H1 (cell line): ENCODE results near the gene RBM15. TPM values are rescaled to one million over a fixed set of nuclear protein-coding genes. Genes with fewer than 3 reads are reported as not detected.

ENCODE experiments used
- ATF2 ChIP-seq: IDR thresholded peaks from 2 replicates; pipeline ENCODE4 v1.6.1; 2012; ENCODE audit warnings: low read length, inconsistent platforms
- POLR2A ChIP-seq, 2 experiments: IDR thresholded peaks; 1 replicate in 1 of 2; 2 replicates in 1 of 2; pipeline ENCODE4 v1.6.1; 2011; ENCODE audit warnings: low read depth in 2 of 2, low read length in 2 of 2, mild to moderate bottlenecking in 2 of 2; ENCODE audit errors: control extremely low read depth in 1 of 2
- RNF2 ChIP-seq: fragments of 200-900, 300-1000 bp; sonication (generic); IDR thresholded peaks from 2 replicates; pipeline ENCODE4 v1.7.1; 2016; ENCODE audit warnings: borderline replicate concordance, low read depth, mild to moderate bottlenecking, antibody characterized with exemption, low read length; ENCODE audit not compliant: poor library complexity, severe bottlenecking; ENCODE audit errors: missing control alignments
- SP1 ChIP-seq: IDR thresholded peaks from 2 replicates; pipeline ENCODE4 v1.6.1; 2011; ENCODE audit warnings: low read depth, low read length
- TBP ChIP-seq: IDR thresholded peaks from 2 replicates; pipeline ENCODE4 v1.6.1; 2011; ENCODE audit warnings: low read depth, low read length, improper control_type of control experiment
- TCF12 ChIP-seq: IDR thresholded peaks from 2 replicates; pipeline ENCODE4 v1.6.1; 2011; ENCODE audit warnings: low read depth, mild to moderate bottlenecking, low read length
- polyA plus RNA-seq, 7 experiments: library from polyadenylated mRNA; depleted of rRNA in 3 of 7; stranded (reverse) in 5 of 7; unstranded in 2 of 7; fragments of >200 nt in 5 of 7; fragments of 200-250 nt in 2 of 7; gene quantifications; 1 replicate in 5 of 7; 2 replicates in 1 of 7; 4 replicates in 1 of 7; pipeline versions ENCODE4 v1.2.1 to v1.2.3, GENCODE V29; 2011 to 2013; ENCODE audit warnings: missing spikeins in 2 of 7, mixed read lengths in 2 of 7
- total RNA-seq: library from RNA; stranded (reverse); fragmentation: NEBNext Ultra II Directional; extraction: Animal tissue kit (Norgen Biotek cat#: 25700); gene quantifications from 2 replicates; pipeline ENCODE4 v1.2.1, GENCODE V29; 2021

Gene RBM15
- total and polyA plus RNA-seq, 2 of the 8 experiments (the other 6 are each of a cell fraction or from before 2014, with no cell fraction given), result 13.5 to 44.9 TPM

- TF ChIP-seq ATF2 (no peak), POLR2A (IDR thresholded peaks at IDR 0.05; ENCODE audit: control extremely low read depth in 1 of 2, low read depth in 2 of 2, low read length in 2 of 2) (no peak), SP1 (no peak), TCF12 (no peak), RNF2 (no peak), TBP (no peak)
Observed at GRCh38 chr1:110300412-110301085, 38.6 kb upstream of the RBM15 start (continued).
